ENCODE data around the gene AKAP6.

The AKAP6 gene

DNA sequence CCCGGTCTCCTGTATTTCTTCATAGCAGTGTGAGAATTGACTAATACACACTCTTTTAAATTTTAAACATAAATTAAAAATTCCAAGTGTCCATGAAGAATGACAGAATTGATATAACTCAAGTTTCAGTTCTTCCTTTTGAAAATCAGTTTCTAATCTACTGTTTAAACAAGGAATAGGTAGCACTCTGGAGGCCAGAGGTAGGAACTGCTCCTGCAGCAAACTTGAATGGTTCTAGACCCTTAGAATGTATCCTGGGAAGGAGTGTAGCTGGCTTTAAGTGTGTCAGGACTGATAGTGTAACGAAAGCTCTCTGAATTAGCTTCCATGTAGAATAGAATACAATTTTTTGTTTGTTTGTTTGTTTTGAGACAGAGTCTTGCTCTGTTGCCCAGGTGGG lies 76.8 kb downstream of the AKAP6 start:
- Histone ChIP-seq H3K27ac (no peak overlapping the region), H3K36me3 (ENCODE audit: control insufficient read depth, insufficient read depth, low read length) (no peaks in the 10 kb centered on the region), H3K4me2 (ENCODE audit: low read length) (no peak overlapping the region), H3K9ac (no peak overlapping the region), H2AFZ (no peak overlapping the region), H3K27me3 (ENCODE audit: control insufficient read depth, insufficient read depth, low read length) (no peaks in the 10 kb centered on the region), H3K4me1 (no peaks in the 10 kb centered on the region), H3K4me3 (ENCODE audit: low read depth, low read length) (no peak overlapping the region), H3K79me2 (no peaks in the 10 kb centered on the region), H3K9me3 (ENCODE audit: control insufficient read depth, low read length) (no peaks in the 10 kb centered on the region)
- TF ChIP-seq, protein P1, sequence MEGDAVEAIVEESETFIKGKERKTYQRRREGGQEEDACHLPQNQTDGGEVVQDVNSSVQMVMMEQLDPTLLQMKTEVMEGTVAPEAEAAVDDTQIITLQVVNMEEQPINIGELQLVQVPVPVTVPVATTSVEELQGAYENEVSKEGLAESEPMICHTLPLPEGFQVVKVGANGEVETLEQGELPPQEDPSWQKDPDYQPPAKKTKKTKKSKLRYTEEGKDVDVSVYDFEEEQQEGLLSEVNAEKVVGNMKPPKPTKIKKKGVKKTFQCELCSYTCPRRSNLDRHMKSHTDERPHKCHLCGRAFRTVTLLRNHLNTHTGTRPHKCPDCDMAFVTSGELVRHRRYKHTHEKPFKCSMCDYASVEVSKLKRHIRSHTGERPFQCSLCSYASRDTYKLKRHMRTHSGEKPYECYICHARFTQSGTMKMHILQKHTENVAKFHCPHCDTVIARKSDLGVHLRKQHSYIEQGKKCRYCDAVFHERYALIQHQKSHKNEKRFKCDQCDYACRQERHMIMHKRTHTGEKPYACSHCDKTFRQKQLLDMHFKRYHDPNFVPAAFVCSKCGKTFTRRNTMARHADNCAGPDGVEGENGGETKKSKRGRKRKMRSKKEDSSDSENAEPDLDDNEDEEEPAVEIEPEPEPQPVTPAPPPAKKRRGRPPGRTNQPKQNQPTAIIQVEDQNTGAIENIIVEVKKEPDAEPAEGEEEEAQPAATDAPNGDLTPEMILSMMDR (IDR thresholded peaks at IDR 0.05) = no peak

DNA sequence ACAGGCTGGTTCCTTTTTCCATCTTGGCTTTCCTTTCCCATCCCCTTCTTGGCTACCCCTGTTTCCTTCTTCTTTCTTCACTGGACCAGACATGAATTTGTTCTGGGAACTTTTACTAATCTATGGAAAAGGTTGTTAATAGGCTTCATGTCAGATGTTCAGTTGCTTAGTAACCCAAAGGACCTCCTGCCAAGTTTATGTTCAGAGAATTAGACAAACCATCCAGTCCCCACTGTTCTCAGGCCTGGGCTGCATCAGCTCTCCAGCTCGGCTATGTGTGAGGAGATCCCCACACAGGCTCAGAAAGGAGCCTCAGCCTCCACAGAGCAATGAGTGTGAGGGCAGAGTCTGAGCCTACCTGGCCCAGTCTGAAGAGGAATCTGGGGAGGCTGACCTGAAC lies 78.0 kb downstream of the AKAP6 start:
- Histone ChIP-seq H2AFZ (no peak overlapping the region), H3K9ac (no peak overlapping the region), H3K27ac (no peak overlapping the region), H3K9me3 (ENCODE audit: control insufficient read depth, low read length) (no peaks in the 10 kb centered on the region), H3K36me3 (ENCODE audit: control insufficient read depth, insufficient read depth, low read length) (no peaks in the 10 kb centered on the region), H3K4me2 (ENCODE audit: low read length) (no peak overlapping the region), H3K27me3 (ENCODE audit: control insufficient read depth, insufficient read depth, low read length) (no peaks in the 10 kb centered on the region), H3K79me2 (no peaks in the 10 kb centered on the region), H3K4me3 (ENCODE audit: low read depth, low read length) (no peak overlapping the region), H3K4me1 (no peaks in the 10 kb centered on the region)
- TF ChIP-seq, protein P1 (IDR thresholded peaks at IDR 0.05) = no peak

DNA sequence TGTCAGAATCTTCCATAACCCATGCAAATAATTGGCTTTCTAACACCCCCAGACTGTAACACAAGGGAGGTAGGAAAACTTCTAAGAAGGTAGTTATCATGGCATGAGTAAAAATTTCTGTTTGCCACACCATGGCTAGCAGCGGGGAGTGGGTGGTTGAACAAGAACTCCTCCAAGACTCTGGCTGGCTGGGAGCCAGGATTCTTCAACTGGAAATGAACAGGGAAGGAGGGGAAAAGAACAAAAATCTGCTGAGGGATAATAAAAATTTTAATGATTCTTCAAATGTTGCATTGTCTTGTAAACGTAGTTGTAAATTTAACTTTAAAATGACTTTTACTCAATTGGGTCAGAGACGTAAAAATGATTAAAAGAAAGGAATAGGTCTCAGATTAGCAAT lies 78.9 kb downstream of the AKAP6 start:
- Histone ChIP-seq H3K9me3 (ENCODE audit: control insufficient read depth, low read length) (no peaks in the 10 kb centered on the region), H3K27ac (no peak overlapping the region), H3K4me1 (no peaks in the 10 kb centered on the region), H3K79me2 (no peaks in the 10 kb centered on the region), H3K36me3 (ENCODE audit: control insufficient read depth, insufficient read depth, low read length) (no peaks in the 10 kb centered on the region), H2AFZ (no peak overlapping the region), H3K27me3 (ENCODE audit: control insufficient read depth, insufficient read depth, low read length) (no peaks in the 10 kb centered on the region), H3K9ac (no peak overlapping the region), H3K4me2 (ENCODE audit: low read length) (no peak overlapping the region), H3K4me3 (ENCODE audit: low read depth, low read length) (no peak overlapping the region)
- TF ChIP-seq, protein P1 (IDR thresholded peaks at IDR 0.05) = no peak

DNA sequence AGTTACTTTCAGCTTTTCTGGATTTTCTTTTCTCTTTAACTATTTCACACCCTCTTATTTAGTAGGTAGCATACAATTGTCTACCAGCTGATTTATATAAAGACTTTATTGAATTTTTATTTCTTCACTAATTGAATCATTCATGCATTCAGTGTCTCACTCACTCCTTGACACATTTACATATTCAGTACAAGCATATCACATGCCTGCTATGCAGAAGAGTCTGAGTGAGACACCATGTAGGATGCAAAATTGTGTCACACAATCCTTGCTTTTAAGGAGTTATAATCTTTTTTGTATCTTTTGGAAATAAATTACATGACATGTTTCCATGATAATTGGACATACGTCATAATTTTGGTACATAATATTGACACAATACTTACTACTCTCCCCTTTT lies 83.0 kb downstream of the AKAP6 start:
- TF ChIP-seq, protein P1 (IDR thresholded peaks at IDR 0.05) = no peak
- Histone ChIP-seq H3K36me3 (ENCODE audit: control insufficient read depth, insufficient read depth, low read length) (no peaks in the 10 kb centered on the region), H3K4me1 (no peaks in the 10 kb centered on the region), H3K27ac (no peak overlapping the region), H3K79me2 (no peaks in the 10 kb centered on the region), H3K4me3 (ENCODE audit: low read depth, low read length) (no peak overlapping the region), H3K9ac (no peak overlapping the region), H3K27me3 (ENCODE audit: control insufficient read depth, insufficient read depth, low read length) (no peaks in the 10 kb centered on the region), H2AFZ (no peak overlapping the region), H3K9me3 (ENCODE audit: control insufficient read depth, low read length) (no peaks in the 10 kb centered on the region), H3K4me2 (ENCODE audit: low read length) (no peak overlapping the region)

DNA sequence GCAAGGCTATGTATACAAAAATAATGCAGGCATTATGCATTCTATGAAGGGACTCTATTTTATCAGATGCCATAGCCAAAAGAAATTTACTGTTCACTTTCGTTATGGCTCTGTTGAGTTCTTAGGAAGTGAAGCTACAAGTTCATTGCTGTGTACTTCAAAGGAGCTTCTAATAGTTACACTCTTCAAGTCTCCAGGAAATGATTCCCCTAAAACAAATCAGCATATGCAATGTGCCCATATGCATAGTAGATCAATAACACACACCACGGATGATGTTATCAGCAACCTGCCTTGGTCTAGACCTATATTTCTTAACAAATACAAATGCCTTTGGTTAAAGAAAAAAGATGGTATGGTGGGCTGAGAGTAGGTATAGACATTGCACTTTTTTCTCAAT lies 83.4 kb downstream of the AKAP6 start:
- Histone ChIP-seq H3K9ac (no peak overlapping the region), H3K9me3 (ENCODE audit: control insufficient read depth, low read length) (no peaks in the 10 kb centered on the region), H3K27me3 (ENCODE audit: control insufficient read depth, insufficient read depth, low read length) (no peaks in the 10 kb centered on the region), H3K27ac (no peak overlapping the region), H2AFZ (no peak overlapping the region), H3K36me3 (ENCODE audit: control insufficient read depth, insufficient read depth, low read length) (no peaks in the 10 kb centered on the region), H3K4me1 (no peaks in the 10 kb centered on the region), H3K4me3 (ENCODE audit: low read depth, low read length) (no peak overlapping the region), H3K79me2 (no peaks in the 10 kb centered on the region), H3K4me2 (ENCODE audit: low read length) (no peak overlapping the region)
- TF ChIP-seq, protein P1 (IDR thresholded peaks at IDR 0.05) = no peak

Data from parathyroid adenoma (tissue), 2 donors.